GM15510 (cell line): ENCODE results near the gene TFG.

Experiments
- POLR2A ChIP-seq: IDR thresholded peaks from 3 replicates; pipeline ENCODE4 v1.6.1; 2011; ENCODE audit warnings: borderline replicate concordance; ENCODE audit not compliant: insufficient read length; ENCODE audit errors: extremely low read depth

Gene TFG

GRCh38 chr3:100745617-100746016 is 36.3 kb downstream of the TFG start:
- TF ChIP-seq POLR2A, result no peak

GRCh38 chr3:100746092-100746491 is 36.8 kb downstream of the TFG start:
- TF ChIP-seq POLR2A, result no peak

GRCh38 chr3:100748220-100748619 is 38.9 kb downstream of the TFG start:
- no peak for TF ChIP-seq POLR2A

- TF ChIP-seq POLR2A, result no peak
These were observed 39.7 kb downstream of the TFG start for GRCh38 chr3:100748967-100749366.

GRCh38 chr3:100753846-100754245 is 44.6 kb downstream of the TFG start:
- no peak for TF ChIP-seq POLR2A

GRCh38 chr3:100754563-100755334 is 45.5 kb downstream of the TFG start:
- TF ChIP-seq POLR2A, result no peak

GRCh38 chr3:100756441-100756840 is 47.1 kb downstream of the TFG start:
- no peak for TF ChIP-seq POLR2A

- no peak for TF ChIP-seq POLR2A
These were observed 49.9 kb downstream of the TFG start for GRCh38 chr3:100759159-100759558.

- no peak for TF ChIP-seq POLR2A
These were observed 50.7 kb downstream of the TFG start for GRCh38 chr3:100759950-100760349.

- no peak for TF ChIP-seq POLR2A
These were observed 51.1 kb downstream of the TFG start for GRCh38 chr3:100760377-100760776.

- no peak for TF ChIP-seq POLR2A
These were observed 52.1 kb downstream of the TFG start for GRCh38 chr3:100761211-100761942.

- no peak for TF ChIP-seq POLR2A
These were observed 52.7 kb downstream of the TFG start for GRCh38 chr3:100761951-100762350.

GRCh38 chr3:100765437-100765975 is 56.2 kb downstream of the TFG start:
- TF ChIP-seq POLR2A, result no peak

- TF ChIP-seq POLR2A, result no peak
These were observed 56.8 kb downstream of the TFG start for GRCh38 chr3:100766069-100766468.

GRCh38 chr3:100769693-100770092 is 60.4 kb downstream of the TFG start:
- no peak for TF ChIP-seq POLR2A

- TF ChIP-seq POLR2A, result no peak
These were observed 65.9 kb downstream of the TFG start for GRCh38 chr3:100775226-100775625.
